HCEC 1CT (cell line): ENCODE measurements around the gene SCRG1.

Experiments used
- DNase-seq: peaks from one replicate; pipeline ENCODE4 v3.0.0-alpha.2; 2017

Gene SCRG1

DNA sequence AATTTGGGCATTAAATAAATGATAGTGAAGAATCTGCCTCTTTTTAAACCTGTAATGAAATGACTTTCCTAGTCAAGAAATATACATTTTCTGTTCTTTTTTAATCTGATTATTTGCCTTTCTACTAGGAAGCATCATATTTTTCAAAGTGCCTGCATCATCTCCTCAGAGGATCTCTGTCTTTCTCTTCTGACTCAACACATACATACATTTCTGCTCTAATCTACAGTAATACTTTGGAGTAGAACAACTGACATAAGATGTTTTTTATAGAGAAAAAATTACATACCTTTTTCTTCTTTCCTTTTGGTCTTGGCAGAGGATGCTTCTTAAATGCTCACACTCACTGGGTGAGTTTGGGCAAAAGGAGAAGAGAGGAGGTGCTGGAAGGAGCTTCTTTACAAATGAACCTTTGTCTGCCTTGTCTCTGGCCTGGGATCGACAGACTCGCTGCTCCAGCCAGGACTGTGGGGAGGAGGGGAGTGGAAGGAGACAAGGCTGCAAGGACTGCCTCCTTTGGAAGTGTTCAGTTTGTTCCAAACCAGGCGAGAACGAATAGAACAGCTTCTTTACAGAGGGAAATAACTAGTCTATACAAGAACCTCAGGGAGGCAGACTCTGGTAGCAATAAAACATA, at the start of gene SCRG1:
Gene SCRG1, minus strand, starts transcription at position 338 of the 637 bp plus-strand sequence. CDS start 7,702 bp downstream, outside the sequence.
- no peak for DNase-seq

- peak; percentile 49 for DNase-seq
These were observed 49.2 kb upstream of the SCRG1 start for GRCh38 chr4:173448103-173448502.

DNA sequence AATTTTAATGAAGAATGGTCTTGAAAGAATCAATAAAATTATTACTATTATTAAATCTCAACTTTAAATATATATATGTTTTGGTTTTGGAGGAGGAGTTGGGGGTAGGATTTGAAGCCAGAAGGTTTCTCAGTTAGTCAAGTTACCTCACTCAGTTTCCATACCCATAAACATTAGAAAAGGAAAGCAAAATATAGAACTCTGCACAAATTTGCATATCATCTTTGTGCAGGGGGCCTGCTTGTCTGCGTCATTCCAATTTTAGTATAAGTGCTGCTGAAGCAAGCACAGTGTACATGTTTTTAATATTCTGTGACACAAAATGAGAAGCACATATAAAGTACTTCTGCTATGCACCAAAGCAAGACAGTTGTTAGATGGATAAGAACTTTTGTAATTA, 47.5 kb upstream of the SCRG1 start:
- DNase-seq, result no peak

DNA sequence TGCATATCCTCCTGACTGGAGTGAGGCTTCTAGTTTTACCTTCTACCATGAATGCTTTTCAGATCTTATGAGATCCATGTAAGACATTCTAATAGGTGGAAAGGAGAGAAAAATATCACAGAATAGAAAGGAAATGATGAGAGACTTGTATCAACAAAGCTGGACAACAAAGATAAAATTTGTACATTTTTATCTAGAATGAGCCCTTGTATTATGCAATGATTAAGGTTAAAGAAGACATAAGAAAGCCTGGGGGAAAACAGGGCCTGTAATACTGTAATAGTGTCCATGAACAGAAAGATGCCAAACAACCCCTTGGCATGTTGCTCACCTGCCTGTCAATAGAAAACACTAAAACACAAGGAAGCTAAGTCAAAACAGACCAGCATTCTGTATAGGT, 44.2 kb upstream of the SCRG1 start:
- no peak for DNase-seq

DNA sequence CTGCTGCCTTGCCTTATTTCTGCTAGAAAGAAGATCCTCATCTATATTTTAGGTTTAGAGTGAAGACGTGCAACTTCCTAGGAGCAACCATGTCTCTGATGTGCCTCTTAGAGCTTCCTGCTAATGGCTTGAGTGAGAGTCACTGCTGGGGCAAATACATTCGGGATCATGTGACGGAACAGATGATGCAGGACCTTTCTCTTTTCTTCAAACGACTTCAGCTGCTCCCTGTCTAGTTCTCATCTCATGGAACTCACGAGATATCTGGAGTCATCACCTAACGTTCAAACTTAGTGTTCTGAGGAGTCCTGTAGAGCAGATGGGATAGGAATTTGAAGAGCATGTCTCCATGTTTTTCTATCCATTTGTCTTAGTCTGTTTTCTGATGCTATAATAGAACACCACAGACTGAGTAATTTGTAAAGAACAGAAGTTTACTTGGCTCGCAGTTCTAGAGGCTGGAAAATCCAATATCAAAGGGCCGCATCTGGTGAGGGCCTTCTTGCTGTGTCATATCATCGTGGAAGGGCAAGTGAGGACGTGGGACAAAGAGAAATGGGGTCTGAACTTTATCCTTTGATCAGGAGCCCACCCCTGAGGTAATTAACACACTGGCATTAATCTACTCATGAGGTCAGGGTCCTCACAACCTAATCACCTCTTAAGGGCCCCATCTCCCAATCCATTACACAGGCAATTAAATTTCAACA, 43.5 kb upstream of the SCRG1 start:
- no peak for DNase-seq

DNA sequence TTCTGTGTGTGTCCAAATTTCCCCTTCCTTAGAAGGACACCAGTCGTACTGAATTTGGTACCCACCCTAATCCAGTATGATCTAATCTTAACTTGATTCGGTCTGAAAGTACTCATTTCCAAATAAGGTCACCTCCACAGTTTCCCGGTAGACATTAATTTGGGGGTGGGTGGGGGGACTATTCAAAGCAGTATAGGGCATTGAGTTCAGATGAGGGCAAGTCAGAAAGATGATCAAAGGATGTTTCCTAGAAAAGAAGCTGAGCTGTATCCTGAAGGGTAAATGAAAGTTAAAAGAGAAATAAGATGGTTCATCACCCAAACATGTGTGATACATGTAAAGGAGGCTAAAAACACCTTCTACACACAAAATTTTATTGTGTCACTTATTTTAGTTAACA, 42.0 kb upstream of the SCRG1 start:
- DNase-seq, result no peak

DNA sequence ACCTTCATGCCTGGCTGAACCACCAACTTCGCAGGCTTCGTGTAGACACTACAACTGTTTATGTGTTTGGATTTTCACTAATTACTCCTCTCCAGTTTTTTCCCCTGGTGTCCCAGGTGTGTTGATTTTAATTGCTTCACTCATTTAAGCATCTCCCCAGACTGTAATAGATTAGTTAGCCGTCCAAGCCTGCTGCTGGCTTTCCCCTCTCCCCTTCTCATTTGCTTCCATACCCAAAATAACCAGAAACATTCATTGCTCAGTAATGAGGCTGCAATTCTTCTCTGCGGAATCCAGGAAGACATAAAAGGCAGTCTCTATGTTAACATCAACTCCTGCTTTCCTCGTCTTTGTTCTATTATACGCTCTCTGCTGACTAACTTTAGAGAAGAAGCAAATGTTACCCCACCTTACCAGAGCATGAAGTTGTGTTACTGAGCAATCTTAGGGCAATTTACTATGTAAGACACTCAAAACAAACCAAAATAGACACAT, 37.9 kb upstream of the SCRG1 start:
- DNase-seq, result no peak

DNA sequence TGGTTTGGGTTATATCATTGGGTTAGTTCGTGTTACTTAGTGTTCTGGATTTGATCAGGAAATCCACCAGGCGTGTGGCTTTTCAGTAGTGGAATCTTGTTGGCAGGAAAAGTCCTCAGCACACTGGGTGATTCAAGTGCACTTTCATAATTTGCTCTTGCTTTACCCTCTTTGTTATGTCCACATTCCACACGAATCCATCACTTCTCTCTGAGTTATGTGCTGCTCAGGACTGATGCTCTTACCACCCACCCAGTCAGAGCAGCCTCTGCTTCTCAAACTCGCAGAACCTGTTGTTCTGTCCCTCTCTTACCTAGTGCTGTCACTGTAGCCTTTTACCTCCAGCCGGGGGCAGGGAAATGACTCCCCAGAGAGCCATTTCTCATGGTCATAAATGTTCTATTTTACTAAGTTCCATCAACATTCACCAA, 37.2 kb upstream of the SCRG1 start:
- DNase-seq, result peak; percentile 71

- DNase-seq, result no peak
These were observed 35.3 kb upstream of the SCRG1 start for GRCh38 chr4:173434231-173434630.

- DNase-seq, result no peak
These were observed 34.5 kb upstream of the SCRG1 start for GRCh38 chr4:173433447-173433846.

DNA sequence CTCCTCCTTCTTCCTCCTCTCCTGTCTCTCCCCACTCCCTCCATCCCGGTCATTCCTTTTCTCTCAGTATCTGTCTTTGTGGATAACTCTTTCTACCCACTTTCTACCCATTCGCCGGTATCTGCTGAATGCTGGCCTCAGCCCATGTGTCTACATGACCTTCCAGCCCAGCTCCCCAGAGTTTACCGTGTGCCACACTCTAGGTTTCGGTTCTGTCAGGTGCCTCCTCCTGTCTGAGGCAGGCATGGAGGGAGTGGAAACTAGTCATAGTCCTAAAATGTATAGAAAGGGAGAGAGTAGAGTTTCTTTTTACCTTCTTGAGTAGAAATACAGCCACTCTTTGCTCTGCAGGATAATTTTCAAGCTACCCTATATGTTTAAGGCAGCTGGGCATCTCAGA, 33.5 kb upstream of the SCRG1 start:
- no peak for DNase-seq

GRCh38 chr4:173426064-173426463, 27.1 kb upstream of the SCRG1 start:
- no peak for DNase-seq

DNA sequence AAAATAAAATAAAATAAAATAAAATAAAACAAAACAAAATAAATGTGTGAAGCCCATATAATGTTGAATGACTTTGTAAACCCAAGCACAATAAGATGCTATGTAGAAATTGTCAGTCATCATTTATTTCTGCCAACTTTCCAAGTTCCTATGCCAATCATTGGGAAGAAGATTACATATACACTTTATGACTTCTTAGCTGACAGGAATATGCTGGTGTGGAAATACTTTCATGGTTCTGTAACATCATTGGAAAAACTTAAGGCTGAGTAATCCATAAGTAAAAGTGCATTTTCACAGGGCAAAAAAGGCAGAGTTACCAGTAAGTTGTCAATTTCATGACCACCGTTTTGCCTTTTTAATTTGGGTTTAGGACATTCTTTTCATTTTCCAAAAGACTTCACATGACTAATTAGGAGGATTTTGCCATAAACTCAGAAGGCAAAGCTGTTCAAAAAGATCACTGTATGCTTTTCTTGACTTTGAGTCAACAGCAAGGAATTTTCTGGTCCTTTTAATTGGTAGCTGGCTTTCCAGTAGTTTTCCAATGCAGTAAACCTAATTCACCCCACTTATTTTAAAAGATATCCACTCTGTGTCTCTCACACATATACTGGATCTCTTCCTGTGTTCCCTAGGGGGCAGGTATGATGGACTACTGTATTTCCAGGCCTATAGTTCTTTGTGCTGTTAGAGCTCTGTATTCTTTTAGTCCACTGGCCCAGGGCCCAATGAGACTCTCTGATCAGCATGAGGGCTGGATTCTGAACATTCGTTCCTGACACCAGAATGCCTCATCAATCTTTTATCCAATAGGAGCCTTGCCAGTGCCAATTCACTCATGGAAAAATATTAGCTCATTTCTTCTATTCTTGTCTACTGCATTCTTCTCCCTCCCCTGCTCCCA, 26.2 kb upstream of the SCRG1 start:
- DNase-seq, result peak; percentile 75

GRCh38 chr4:173420801-173421200, 21.9 kb upstream of the SCRG1 start:
- DNase-seq, result no peak

DNA sequence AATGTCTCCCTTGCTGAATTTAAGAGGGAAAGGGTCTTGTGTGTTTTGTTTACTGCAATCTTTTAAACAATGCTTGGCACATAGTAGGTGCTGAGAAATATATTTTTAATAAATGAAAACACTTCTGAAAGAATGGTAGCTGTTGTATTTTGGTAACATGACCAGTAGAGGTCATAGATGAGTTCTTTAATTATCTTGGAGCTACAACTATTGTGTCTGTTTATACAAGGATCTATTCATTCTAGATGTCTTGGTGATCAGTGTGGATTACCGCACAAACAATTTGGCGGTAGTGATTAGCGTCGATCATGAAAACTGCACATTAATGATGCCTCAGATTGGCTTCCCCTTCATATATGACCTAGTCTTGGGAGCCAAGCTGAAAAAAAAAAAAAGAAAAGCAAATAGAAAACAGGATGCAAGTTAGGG, 21.4 kb upstream of the SCRG1 start:
- peak; percentile 24 for DNase-seq

DNA sequence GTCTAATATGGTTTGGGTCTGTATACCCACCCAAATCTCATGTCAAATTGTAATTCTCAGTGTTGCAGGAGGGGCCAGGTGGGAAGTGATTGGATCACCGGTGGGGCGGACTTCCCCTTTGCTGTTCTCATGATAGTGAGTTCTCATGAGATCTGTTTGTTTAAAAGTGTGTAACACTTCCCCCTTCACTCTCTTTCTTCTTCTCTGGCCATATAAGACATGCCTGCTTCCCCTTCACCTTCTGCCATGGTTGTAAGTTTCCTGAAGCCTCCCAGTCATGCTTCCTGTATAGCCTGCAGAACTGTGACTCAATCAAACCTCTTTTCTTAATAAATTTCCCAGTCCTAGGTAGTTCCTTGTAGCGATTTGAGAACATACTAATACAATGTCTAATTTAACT, 19.7 kb upstream of the SCRG1 start:
- DNase-seq, result no peak

DNA sequence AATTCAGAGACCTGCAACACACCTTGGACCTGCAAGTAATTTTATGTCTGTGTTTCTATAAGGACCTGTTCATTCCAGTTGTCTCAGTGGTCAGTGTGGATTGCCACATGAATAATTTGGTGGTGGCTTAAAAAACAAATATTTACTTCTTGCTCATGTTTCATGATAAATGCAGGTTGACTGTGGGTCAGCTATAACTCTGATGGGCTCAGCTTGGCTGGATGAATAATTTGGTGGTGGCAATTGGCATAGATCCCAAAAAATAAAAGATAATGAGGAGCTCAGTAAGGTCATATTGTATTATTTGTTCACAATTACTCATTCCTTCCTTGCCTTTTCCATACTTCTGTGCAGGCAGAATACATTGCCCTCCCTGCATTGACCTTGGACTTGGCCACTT, 18.9 kb upstream of the SCRG1 start:
- no peak for DNase-seq

DNA sequence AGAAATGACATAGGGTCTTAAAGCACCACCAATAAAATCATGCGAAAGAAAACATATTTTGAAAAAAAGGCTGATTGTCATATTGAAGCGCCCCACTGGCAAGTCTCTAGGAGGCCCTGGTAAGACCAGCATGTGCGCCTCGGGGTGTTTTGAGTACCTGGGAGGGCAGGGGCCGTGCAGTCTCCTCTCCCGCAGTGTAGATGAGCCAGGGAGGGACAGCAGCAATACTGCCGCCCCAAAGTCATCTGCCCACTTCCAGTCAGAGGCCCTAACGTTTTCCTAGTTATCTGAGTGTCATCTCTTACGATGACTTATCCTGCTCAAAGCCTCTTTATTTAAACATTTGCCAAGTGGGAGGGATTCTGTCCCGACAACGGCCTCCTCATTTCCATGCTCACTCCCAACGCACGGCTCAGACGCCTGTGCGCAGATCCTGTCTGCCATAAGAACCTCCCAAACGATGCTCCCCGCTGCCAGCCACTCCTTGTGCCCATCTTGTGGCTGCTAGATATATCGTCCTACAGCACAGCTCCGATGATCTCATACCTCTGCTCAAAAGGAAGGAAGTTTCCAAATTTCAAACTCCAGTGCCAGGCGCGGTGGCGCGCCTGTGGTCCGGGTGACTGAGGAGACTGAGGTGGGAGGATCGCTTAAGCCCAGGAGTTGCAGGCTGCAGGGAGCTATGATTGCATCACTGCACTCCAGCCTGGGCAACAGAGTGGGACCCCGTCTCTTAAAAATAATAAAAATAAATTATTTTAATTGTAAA, 17.2 kb upstream of the SCRG1 start:
- no peak for DNase-seq

DNA sequence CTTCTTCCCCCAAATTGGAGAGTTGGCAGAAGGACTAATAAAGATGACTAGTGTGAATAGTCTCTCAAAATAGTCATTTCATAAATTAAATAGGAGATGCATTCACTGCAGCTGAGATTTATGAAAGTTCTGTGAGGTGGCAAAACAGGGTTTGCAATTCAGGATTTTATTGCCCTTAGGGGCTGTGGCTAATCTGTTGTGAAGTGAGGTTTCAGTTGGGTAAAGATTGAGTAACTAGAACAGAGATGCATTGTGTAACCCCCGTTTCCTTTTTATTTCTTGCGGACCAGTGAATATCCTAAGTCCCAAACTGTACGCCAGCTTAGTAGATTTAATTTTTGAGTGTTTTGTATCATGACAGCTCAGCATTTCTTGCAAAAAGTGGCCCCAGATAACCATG, 16.2 kb upstream of the SCRG1 start:
- DNase-seq, result no peak

DNA sequence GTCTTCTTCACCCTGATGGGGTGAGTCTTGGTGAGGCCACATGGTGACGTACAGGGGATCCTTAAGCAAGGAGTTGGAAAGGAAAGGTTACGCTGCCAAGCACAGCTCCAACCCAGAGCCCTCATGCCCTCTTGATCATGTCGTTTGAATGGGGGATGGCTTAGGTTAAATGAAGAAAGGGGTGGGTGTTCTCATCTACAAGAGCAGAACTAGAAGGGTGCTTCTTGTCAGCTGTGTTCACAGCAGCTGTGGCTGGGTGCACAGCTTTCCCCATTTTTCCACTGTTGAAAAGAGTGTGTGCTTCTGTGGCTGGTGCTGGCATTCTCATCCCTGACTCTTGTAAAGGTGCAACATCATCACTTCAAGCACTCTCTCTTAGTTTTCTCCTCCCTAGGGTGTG, 15.5 kb upstream of the SCRG1 start:
- DNase-seq, result no peak

DNA sequence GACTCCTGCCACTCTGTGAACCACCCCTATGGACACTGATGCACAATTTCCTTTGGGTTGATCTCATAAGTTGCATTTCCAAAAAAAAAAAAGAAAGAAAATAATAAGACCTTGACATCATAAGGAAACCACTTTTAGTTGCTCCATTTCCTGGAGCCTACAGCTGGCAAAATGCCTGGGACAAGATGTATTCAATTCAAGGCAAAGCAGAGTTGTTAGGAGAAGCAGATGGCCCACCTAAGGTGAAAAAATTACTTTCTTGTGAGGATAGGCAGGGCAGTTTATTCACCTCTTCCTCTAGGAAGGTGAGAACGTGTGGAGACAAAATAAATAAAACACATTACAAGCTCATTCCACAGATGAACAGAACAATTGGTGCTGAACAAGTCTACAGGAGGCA, 14.1 kb upstream of the SCRG1 start:
- DNase-seq, result peak; percentile 25

- peak; percentile 14 for DNase-seq
These were observed 12.3 kb upstream of the SCRG1 start for GRCh38 chr4:173411106-173411693.
